NCI-H1105 treated with DMSO at 0.1 percent for 48 hours (cell line): ENCODE results near the gene CLEC4G.
"Not testable (repeated sequence)": the region's sequence is repeated elsewhere in the genome, so short reads cannot be mapped to it uniquely, and the experiment has no call there.

ENCODE experiments used
- DNase-seq: peaks from one replicate; lab custom pipeline; 2025; lab: John Stamatoyannopoulos, UW

CLEC4G gene

DNA sequence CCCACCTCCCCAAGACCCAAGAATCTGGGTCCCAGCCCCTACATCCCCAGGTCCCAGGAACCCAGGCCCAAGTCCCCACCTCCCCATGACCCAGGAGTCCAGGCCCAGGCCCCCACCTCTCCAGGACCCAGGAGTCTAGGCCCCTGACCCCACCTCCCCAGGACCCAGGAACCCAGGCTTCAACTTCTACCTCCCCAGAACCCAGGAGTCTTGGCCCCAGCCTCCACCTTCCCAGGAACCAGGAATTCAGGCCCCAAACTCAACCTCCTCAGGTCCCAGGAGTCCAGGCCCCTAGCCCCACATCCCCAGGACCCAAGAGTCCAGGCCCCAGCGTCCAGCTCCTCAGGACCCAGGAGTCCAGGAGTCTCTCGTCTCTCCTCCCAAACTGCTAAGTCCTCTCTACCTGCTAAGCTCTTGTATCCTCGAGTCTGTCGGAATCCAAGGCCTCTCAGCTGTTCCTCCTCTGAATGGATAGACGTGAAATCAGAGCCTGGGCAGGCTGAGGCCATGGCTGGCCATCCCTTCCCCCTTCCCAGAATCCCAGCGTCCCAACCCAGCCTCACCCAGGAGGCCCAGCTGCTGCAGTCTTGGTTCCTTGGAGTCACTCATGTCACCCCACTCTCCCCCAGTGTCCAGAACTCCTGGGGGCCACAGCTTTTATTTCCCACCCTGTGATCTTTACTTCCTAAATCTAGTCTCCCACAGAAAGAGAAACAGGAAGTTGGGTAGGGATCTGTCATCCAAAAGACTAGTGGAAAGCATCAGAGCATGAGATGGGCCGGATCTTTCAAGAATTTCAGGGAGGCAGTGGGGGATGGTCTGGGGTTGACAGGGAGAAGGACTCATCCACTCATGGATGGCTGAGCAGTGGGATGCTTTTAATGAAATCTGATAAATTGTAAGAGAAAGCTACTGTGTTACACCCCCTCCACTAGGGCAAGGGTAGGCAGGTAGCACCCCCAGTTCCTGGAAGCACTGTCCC, 15.3 kb upstream of the CLEC4G start, which contains the start of gene CD209:
TSS of gene CD209 (minus strand) at position 632 of the 982 bp plus-strand sequence. CDS start at position 609, 23 bp downstream.
- no peak for DNase-seq

- DNase-seq = not testable (repeated sequence)
Measured at GRCh38 chr19:7746306-7746705, 14.4 kb upstream of the CLEC4G start.

GRCh38 chr19:7744871-7745650, 13.2 kb upstream of the CLEC4G start:
- no peak for DNase-seq

DNA sequence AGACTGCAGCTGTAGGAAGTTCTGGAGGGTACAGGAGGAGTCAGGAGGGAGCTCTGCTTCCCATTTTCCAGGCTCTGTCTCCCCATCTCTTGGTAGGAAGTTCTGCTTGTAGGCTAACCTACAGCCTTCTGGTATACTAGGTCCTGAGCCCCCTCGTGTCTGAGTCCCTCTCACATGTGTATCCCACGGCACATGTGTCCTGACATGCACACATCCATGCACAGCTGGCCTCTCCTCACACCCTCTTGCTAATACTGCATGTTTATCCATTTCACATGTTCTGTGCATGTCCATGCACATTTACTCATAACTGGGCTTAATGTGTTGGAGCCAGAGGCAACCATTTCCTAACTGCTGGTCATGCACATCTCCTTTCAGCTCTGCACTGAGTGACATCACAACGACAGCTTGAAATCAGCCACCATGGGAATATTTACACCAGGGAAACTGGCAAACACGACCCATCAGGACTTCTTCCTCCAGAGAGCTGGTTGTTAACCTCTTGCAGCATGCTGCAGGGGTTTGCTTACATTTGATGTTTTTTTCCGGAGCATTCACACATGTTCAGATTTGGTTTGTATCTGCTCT, 12.4 kb upstream of the CLEC4G start:
- no peak for DNase-seq

GRCh38 chr19:7743425-7743841, 11.5 kb upstream of the CLEC4G start:
- no peak for DNase-seq

- DNase-seq = no peak
Measured at GRCh38 chr19:7742991-7743390, 11.1 kb upstream of the CLEC4G start.

- no peak for DNase-seq
Measured at GRCh38 chr19:7742575-7742974, 10.7 kb upstream of the CLEC4G start.

GRCh38 chr19:7740682-7741054, 8.8 kb upstream of the CLEC4G start:
- no peak for DNase-seq

GRCh38 chr19:7739801-7740681, 8.1 kb upstream of the CLEC4G start:
- DNase-seq = no peak

DNA sequence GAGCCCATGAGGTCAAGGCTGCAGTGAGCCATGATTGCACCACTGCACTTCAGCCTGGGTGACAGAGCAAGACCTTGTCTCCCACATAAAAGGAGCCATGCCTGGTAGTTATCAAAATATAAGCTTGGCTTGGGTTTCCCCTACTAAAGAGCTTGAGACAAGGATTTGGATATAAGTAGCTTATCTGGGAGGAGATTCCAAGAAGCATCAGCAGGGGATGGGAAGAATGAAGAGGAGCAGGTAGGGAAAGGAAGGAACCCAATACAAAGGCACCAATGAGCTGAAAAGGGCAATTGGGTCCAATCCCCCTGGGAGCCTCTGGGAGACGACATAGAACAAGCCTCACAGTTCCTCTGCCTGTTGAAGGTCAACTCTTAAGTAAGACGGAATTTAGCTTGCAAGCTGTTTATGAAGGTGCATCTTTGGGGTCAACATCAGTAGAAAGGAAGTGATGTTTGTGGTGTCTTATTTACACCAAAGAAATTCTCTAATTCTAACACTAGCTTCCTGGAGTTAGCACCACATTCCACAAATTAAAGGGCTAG, 7.4 kb upstream of the CLEC4G start:
- DNase-seq = no peak

- no peak for DNase-seq
Measured at GRCh38 chr19:7738023-7738422, 6.1 kb upstream of the CLEC4G start.

GRCh38 chr19:7737215-7737614, 5.3 kb upstream of the CLEC4G start:
- DNase-seq = no peak

GRCh38 chr19:7736148-7736547, 4.2 kb upstream of the CLEC4G start:
- no peak for DNase-seq

DNA sequence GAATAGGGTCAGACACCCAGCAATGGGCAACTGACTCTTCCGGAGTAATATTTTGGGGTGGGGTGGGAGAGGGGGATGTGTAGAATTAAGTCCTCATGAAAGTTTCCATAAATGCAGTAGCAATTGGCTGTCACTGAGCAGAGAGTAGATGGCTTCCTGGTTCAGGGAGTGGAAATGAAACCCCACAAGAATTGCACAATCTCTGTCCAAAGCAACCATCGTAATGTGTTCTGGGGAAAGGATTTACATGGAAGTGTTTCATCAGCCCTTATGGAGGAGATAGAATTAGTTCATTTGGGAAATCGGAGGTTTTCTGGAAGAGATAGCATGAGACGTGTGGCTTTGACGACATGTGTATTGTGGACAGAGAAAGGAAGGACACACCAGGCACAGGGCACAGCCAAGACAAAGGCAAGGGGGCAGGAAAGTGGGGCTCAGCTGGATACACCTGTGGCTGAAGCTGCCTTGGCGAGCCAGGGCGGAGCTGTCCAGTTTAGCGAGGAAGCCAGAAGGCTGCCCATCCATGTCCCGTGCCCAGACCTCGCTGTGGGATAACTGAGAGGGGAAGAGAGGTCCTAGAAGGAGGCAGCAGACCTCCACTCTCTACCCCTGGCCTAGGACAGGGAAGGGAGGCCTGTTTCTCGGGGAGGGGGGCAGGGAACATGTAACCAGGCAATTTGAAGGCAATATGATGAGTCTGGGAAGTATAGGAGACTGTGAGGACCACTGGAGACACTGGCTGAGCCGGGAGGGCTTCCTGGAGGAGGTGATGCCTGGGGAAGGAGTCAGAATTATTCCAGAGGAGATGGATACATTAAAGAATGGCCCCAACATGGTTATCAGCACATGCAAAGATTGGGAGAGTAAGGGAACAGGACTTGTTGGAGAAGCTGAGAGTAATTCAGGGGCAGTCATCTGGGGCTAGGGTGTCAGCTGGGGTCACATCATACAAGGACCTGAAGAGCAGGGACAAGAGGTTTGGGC, 2.6 kb upstream of the CLEC4G start:
- no peak for DNase-seq

DNA sequence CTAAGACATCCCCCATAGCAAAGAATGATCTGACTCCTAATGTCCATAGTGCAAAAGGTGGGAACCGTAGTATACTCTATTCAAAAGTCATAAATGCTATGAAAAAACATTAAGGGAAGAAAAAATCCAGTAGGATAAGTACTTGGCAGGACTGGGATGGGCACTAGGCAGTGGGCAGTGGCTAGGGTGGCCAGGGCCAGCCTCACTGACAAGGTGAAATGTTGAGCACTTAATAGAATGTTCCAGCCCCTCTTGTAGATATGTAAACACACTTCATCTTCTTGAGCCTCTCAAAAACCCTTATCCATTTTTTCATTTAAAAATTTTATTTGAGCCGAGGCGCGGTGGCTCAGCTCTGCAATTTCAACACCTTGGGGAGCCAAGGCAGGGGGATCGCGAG, 1.5 kb upstream of the CLEC4G start:
- no peak for DNase-seq

DNA sequence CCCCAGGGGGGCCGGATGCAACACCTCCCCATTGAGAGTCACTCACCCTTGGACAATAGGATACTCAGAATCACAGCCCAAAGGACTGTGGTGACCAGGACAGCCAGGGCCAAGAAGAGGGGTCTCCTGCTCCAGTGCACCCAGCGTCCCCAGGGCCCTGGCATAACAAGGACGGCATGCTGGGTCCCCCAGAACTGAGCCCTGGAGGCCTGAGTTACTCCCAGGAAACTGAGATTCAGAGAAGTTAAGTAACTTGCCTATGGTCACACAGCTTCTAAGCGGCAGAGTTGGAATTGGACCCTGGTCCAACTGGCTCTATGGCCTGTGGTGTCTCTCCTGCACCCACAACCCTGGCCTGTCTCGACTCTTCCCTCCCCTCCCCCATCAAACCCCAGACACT, 295 bp downstream of the CLEC4G start:
- DNase-seq = no peak

GRCh38 chr19:7731218-7731595, 703 bp downstream of the CLEC4G start:
- no peak for DNase-seq

DNA sequence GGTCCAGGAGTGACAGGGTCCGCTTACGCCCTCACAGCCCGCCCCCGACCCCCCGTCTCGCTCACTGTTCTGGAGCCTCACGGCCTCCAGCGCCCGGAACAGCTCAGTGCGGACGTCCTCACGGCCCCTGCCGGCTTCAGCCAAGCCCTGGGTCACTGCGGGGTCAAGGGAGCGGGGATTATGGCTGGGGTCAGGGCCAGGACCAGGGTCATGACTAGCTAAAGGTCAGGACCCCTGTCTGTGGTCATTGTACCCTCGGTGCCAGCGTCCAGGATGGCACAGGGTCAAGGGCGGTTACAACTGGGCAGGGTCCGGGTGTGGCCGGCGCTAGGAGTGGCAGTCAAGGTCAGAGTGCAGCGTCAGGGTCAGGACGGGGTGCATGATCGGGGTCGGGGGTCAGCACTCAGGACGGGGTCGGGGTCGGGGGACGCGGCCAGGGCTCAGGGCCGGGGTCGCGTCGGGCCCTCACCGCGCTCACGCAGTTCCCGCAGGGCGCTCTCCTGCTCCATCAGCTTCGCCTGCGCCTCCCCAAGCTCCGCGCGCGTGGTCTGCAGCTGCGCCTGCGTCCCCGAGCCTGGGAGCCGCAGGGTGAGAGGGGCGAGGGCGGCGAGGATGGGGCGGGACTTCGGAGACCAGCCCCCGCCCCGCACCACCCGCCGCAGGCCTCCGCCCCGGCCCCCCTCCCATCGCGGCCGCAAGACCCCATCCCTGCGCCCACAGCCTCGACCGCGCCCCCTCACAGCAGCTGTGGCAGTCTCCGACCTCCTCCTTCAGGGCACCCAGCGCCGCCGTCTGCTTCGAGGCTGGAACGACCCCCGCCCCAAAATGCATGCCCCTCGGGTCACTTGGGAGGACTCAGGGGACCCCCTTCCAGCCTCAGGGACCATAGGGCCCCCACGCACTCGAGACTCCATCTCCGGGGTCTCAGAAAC, 1.4 kb downstream of the CLEC4G start:
- DNase-seq = no peak

- peak; percentile 42 for DNase-seq
Measured at GRCh38 chr19:7729831-7730285, 2.1 kb downstream of the CLEC4G start.
